Gastroesophageal sphincter (tissue), 4 donors: ENCODE data around the gene LRRC49. TPM values are rescaled to one million over a fixed set of nuclear protein-coding genes. Genes with fewer than 3 reads are reported as not detected.
"Not testable (repeated sequence)": the region's sequence is repeated elsewhere in the genome, so short reads cannot be mapped to it uniquely, and the experiment has no call there.

Source experiments
- ATAC-seq: fragments of 150-250 bp; one replicate; pipeline ENCODE4 v1.9.1; 2016; ENCODE audit warnings: mild to moderate bottlenecking, moderate library complexity
- H3K27ac ChIP-seq, 4 donors: fragments of 200-600 bp; sonication (generic) in 3 of 4; 1 replicate in 3 of 4; 2 replicates in 1 of 4; pipeline ENCODE4 v1.5.1; 2016 to 2019
- H3K27me3 ChIP-seq: fragments of 200-600 bp; sonication (generic); one replicate; pipeline ENCODE4 v1.5.1; 2019
- H3K36me3 ChIP-seq, 2 donors: fragments of 200-600 bp; sonication (generic); one replicate each; pipeline ENCODE4 v1.5.1; 2019; ENCODE audit warnings: control low read depth in 1 of 2
- H3K4me1 ChIP-seq, 3 donors: fragments of 200-600 bp; sonication (generic); 1 replicate in 2 of 3; 2 replicates in 1 of 3; pipeline ENCODE4 v1.5.1; 2016 to 2019; ENCODE audit warnings: control low read depth in 2 of 3
- H3K4me3 ChIP-seq, 2 donors: fragments of 200-600 bp; sonication (generic); one replicate each; pipeline ENCODE4 v1.5.1; 2019; ENCODE audit warnings: mild to moderate bottlenecking in 1 of 2, moderate library complexity in 1 of 2
- H3K9me3 ChIP-seq, 3 donors: fragments of 200-600 bp; sonication (generic); one replicate each; pipeline ENCODE4 v1.5.1; 2017 to 2019; ENCODE audit warnings: control low read depth in 2 of 3
- CTCF ChIP-seq, 4 experiments: fragments of 200-600 bp in 2 of 4; fragments of 450-650 bp in 2 of 4; sonication (generic) in 1 of 4; IDR thresholded peaks; one replicate each; pipeline ENCODE4 v1.5.1; 2017 to 2019; ENCODE audit warnings: antibody characterized with exemption in 4 of 4, mild to moderate bottlenecking in 2 of 4, moderate library complexity in 2 of 4
- EP300 ChIP-seq: sonication (generic); formaldehyde crosslinking; IDR thresholded peaks from one replicate; pipeline ENCODE4 v1.6.1; 2017; ENCODE audit warnings: antibody characterized with exemption, mild to moderate bottlenecking
- POLR2A ChIP-seq, 2 donors: fragments of 450-650 bp; IDR thresholded peaks; one replicate each; pipeline ENCODE4 v1.6.1; 2017; ENCODE audit warnings: antibody characterized with exemption in 2 of 2, mild to moderate bottlenecking in 2 of 2, moderate library complexity in 1 of 2
- POLR2AphosphoS5 ChIP-seq: sonication (generic); formaldehyde crosslinking; IDR thresholded peaks from one replicate; pipeline ENCODE4 v1.6.1; 2017; ENCODE audit warnings: antibody characterized with exemption
- WGBS, 2 donors: methylation state at CpG; one replicate each; pipeline ENCODE4 v1.1.5; 2018; ENCODE audit warnings: low coverage in 1 of 2; 5-methylcytosine and 5-hydroxymethylcytosine counted together
- total RNA-seq, 4 donors: library from RNA; depleted of rRNA; stranded (reverse); fragments of >200 nt; gene quantifications; one replicate each; pipeline ENCODE4 v1.1.0, GENCODE V29; 2016

The LRRC49 gene
- total RNA-seq, 4 donors from 2014 or later = 5.8 to 14.5 (median 9.2) TPM

GRCh38 chr15:70932397-70932796 is 39.8 kb downstream of the LRRC49 start:
- 58 to 100% methylated on average over 1 of the region's 2 CpGs for WGBS, 2 donors
- H3K4me1 ChIP-seq = no peaks in the 10 kb centered on the region
- no peaks in the 10 kb centered on the region for H3K27me3 ChIP-seq
- no peak for ATAC-seq
- no peak for TF ChIP-seq POLR2AphosphoS5
- no peak for TF ChIP-seq EP300
- no peak for TF ChIP-seq CTCF (IDR thresholded peaks at IDR 0.05)
- no peak for TF ChIP-seq POLR2A (IDR thresholded peaks at IDR 0.05)
- H3K4me3 ChIP-seq = no peak overlapping the region
- H3K9me3 ChIP-seq = no peaks in the 10 kb centered on the region
- H3K27ac ChIP-seq = no peak overlapping the region
- H3K36me3 ChIP-seq = peaks cover 0 to 3% of the 10 kb centered on the region in 2 donors

- Histone ChIP-seq H3K27me3 (no peaks in the 10 kb centered on the region), H3K4me3 (no peak overlapping the region), H3K27ac (no peak overlapping the region), H3K9me3 (no peaks in the 10 kb centered on the region), H3K4me1 (no peaks in the 10 kb centered on the region), H3K36me3 (peaks cover 0 to 3% of the 10 kb centered on the region in 2 donors)
- no peak for TF ChIP-seq POLR2A (IDR thresholded peaks at IDR 0.05)
- TF ChIP-seq EP300 = no peak
- TF ChIP-seq POLR2AphosphoS5 = no peak
- TF ChIP-seq CTCF (IDR thresholded peaks at IDR 0.05) = no peak
- 50 to 54% methylated on average over 2 to 3 of the region's 3 CpGs for WGBS, 2 donors
- ATAC-seq = no peak
Observed at GRCh38 chr15:70933411-70933810, 40.8 kb downstream of the LRRC49 start.

GRCh38 chr15:70935631-70936030 is 43.0 kb downstream of the LRRC49 start:
- no peaks in the 10 kb centered on the region for H3K36me3 ChIP-seq
- H3K27me3 ChIP-seq = no peaks in the 10 kb centered on the region
- no peak for ATAC-seq
- no peaks in the 10 kb centered on the region for H3K4me1 ChIP-seq
- H3K9me3 ChIP-seq = no peaks in the 10 kb centered on the region
- no peak overlapping the region for H3K4me3 ChIP-seq
- 82 to 84% methylated on average over 3 of the region's 3 CpGs for WGBS, 2 donors
- no peak for TF ChIP-seq POLR2AphosphoS5
- TF ChIP-seq POLR2A (IDR thresholded peaks at IDR 0.05) = no peak
- no peak for TF ChIP-seq CTCF (IDR thresholded peaks at IDR 0.05)
- no peak for TF ChIP-seq EP300
- no peak overlapping the region for H3K27ac ChIP-seq

- H3K4me1 ChIP-seq = no peaks in the 10 kb centered on the region
- no peaks in the 10 kb centered on the region for H3K36me3 ChIP-seq
- H3K4me3 ChIP-seq = no peak overlapping the region
- no peak for ATAC-seq
- no peaks in the 10 kb centered on the region for H3K9me3 ChIP-seq
- TF ChIP-seq POLR2A (IDR thresholded peaks at IDR 0.05) (no peak), EP300 (no peak), POLR2AphosphoS5 (no peak), CTCF (IDR thresholded peaks at IDR 0.05) (no peak)
- H3K27ac ChIP-seq = no peak overlapping the region
- WGBS, 2 donors = 8 to 64% methylated on average over 4 of the region's 4 CpGs
- no peaks in the 10 kb centered on the region for H3K27me3 ChIP-seq
Observed at GRCh38 chr15:70936326-70936725, 43.7 kb downstream of the LRRC49 start.

- H3K27ac ChIP-seq, ATAC-seq, H3K36me3 ChIP-seq, H3K27me3 ChIP-seq, H3K9me3 ChIP-seq, H3K4me1 ChIP-seq, H3K4me3 ChIP-seq: not testable (repeated sequence)
- WGBS, 2 donors = 54 to 56% methylated on average over 2 of the region's 2 CpGs
Observed at GRCh38 chr15:70943285-70943684, 50.7 kb downstream of the LRRC49 start.
